Endothelial cell (in vitro differentiated cells): Measurements from ENCODE around the gene PCSK6. TPM values are rescaled to one million over a fixed set of nuclear protein-coding genes. Genes with fewer than 3 reads are reported as not detected.

Experiments
- DNase-seq: peaks from one replicate; pipeline ENCODE4 v3.0.0; 2021; ENCODE audit warnings: low spot score
- H3K27ac Mint-ChIP-seq: one replicate; pipeline ENCODE4 v1.8.0; 2021; ENCODE audit warnings: mixed read lengths, inconsistent platforms; ENCODE audit not compliant: unreplicated experiment
- H3K27me3 Mint-ChIP-seq: one replicate; pipeline ENCODE4 v1.8.0; 2021; ENCODE audit warnings: mild to moderate bottlenecking, moderate library complexity, mixed read lengths, inconsistent platforms; ENCODE audit not compliant: unreplicated experiment
- H3K36me3 Mint-ChIP-seq: one replicate; pipeline ENCODE4 v1.8.0; 2021; ENCODE audit warnings: mild to moderate bottlenecking, low read depth, mixed read lengths, inconsistent platforms; ENCODE audit not compliant: unreplicated experiment
- H3K4me1 Mint-ChIP-seq: one replicate; pipeline ENCODE4 v1.8.0; 2021; ENCODE audit warnings: mild to moderate bottlenecking, mixed read lengths, inconsistent platforms; ENCODE audit not compliant: unreplicated experiment
- H3K4me3 Mint-ChIP-seq: one replicate; pipeline ENCODE4 v1.8.0; 2021; ENCODE audit warnings: mild to moderate bottlenecking, mixed read lengths, inconsistent platforms; ENCODE audit not compliant: unreplicated experiment
- H3K9me3 Mint-ChIP-seq: one replicate; pipeline ENCODE4 v1.8.0; 2021; ENCODE audit warnings: mixed read lengths, inconsistent platforms; ENCODE audit not compliant: unreplicated experiment
- total RNA-seq: library from RNA; stranded (reverse); fragmentation: NEBNext Ultra II Directional; extraction: Animal tissue kit (Norgen Biotek cat#: 25700); gene quantifications from one replicate; pipeline ENCODE4 v1.2.1, GENCODE V29; 2021; ENCODE audit not compliant: unreplicated experiment
- TF ChIP-seq, protein P1 (sequence below): fragments of 200-600 bp; sonication (generic); IDR thresholded peaks from one replicate; pipeline ENCODE4 v1.5.0; 2021; ENCODE audit warnings: antibody characterized with exemption; ENCODE audit not compliant: unreplicated experiment

Gene PCSK6
- total RNA-seq, 1 donor from 2014 or later = 0.13 TPM

DNA sequence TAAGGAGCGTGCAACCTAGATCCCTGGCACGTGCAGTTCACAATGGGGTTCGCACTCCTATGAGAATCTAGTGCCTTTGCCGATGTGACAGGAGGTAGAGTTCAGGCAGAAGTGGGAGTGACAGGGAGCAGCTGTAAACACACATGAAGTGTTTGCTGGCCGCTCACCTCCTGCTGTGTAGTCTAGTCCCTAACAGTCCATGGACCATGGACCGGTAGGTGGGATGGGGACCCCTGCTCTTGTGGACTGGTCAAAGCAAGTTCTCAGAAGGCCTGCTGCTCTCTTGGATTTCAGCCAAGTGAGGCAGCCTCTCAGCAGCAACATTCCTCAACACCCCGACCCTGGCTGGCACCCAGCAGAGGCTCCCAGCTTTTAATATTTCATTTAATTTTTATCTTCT, 136.3 kb downstream of the PCSK6 start:
- Mint-ChIP-seq H3K27me3 (peaks cover 2% of the 10 kb centered on the region), H3K9me3 (no peaks in the 10 kb centered on the region)
- DNase-seq = no peak

DNA sequence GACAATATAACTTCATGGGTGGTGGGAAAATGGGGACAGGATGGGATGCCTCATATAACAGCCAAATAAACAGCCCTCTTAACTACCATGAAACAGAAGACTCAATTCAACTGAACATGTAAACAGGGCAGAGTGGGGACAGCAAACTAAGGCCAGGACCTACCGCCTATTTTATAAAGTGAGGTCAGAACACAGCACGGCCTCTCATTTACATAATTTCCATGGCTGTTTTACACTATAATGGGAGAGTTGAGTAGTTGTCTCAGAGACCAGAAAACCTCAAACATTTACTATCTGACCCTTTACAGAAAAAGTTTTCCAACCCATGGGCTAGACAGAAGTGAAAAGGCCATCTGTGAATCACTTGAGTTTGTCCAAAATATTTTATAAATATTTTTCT, 137.8 kb downstream of the PCSK6 start:
- no peak for DNase-seq
- no peak overlapping the region for H3K4me3 Mint-ChIP-seq
- H3K27ac Mint-ChIP-seq = no peak overlapping the region
- H3K4me1 Mint-ChIP-seq = peaks cover 13% of the 10 kb centered on the region
- H3K9me3 Mint-ChIP-seq = no peaks in the 10 kb centered on the region
- TF ChIP-seq, protein P1, sequence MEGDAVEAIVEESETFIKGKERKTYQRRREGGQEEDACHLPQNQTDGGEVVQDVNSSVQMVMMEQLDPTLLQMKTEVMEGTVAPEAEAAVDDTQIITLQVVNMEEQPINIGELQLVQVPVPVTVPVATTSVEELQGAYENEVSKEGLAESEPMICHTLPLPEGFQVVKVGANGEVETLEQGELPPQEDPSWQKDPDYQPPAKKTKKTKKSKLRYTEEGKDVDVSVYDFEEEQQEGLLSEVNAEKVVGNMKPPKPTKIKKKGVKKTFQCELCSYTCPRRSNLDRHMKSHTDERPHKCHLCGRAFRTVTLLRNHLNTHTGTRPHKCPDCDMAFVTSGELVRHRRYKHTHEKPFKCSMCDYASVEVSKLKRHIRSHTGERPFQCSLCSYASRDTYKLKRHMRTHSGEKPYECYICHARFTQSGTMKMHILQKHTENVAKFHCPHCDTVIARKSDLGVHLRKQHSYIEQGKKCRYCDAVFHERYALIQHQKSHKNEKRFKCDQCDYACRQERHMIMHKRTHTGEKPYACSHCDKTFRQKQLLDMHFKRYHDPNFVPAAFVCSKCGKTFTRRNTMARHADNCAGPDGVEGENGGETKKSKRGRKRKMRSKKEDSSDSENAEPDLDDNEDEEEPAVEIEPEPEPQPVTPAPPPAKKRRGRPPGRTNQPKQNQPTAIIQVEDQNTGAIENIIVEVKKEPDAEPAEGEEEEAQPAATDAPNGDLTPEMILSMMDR = no peak
- peaks cover 2% of the 10 kb centered on the region for H3K27me3 Mint-ChIP-seq
- H3K36me3 Mint-ChIP-seq = no peaks in the 10 kb centered on the region

More for the DNA sequence above, 136.3 kb downstream of the PCSK6 start:
- no peak overlapping the region for H3K27ac Mint-ChIP-seq
- TF ChIP-seq, protein P1 = no peak
- no peaks in the 10 kb centered on the region for H3K36me3 Mint-ChIP-seq
- no peak overlapping the region for H3K4me3 Mint-ChIP-seq
- peaks cover 10% of the 10 kb centered on the region for H3K4me1 Mint-ChIP-seq

DNA sequence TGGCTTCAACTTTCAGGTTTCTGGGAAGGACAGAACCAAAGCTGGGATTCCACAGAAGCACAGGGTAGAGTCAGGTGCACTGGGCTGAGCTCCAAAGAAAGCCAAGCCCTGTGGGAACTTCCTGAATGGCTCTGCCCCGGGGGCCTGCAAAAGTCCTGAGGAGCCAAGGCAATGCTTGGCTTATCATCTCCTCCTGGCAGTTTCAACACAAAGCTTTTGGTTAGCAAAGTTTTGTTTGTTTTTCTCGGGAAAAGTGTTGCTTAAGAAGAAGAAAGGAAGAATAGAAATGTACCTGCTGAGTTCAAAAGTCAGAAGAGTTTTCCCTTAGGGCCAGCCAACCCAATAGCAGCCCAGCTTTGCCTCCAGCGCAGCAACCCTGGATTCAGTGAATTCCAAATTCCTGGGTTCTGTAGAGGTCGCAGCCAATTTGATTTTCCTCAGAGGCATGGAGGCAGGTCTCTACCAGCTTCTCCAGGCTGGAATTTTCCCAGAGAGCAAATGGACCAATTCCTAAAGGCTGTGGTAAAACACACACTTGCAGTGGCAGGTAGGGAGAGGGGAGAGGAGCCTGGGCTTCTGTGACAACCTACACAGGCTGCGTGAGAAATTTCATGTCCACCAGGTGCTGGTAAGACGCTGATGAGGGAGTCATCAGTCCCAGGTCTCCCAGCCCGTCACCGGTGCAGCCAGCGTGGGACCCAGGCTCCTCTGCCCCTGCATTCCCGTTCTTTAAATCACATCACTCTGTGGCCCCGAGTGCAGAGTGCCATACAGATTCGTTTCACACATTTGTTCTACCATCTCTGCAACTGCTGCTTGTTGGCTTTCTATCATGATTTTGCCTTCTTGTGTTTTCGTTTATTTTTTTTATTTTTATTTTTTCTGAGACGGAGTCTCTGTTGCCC, 140.2 kb downstream of the PCSK6 start:
- no peaks in the 10 kb centered on the region for H3K36me3 Mint-ChIP-seq
- no peaks in the 10 kb centered on the region for H3K27me3 Mint-ChIP-seq
- TF ChIP-seq, protein P1 = no peak
- DNase-seq = no peak
- no peak overlapping the region for H3K4me3 Mint-ChIP-seq
- H3K4me1 Mint-ChIP-seq = peaks cover 13% of the 10 kb centered on the region
- no peaks in the 10 kb centered on the region for H3K9me3 Mint-ChIP-seq
- H3K27ac Mint-ChIP-seq = no peak overlapping the region

DNA sequence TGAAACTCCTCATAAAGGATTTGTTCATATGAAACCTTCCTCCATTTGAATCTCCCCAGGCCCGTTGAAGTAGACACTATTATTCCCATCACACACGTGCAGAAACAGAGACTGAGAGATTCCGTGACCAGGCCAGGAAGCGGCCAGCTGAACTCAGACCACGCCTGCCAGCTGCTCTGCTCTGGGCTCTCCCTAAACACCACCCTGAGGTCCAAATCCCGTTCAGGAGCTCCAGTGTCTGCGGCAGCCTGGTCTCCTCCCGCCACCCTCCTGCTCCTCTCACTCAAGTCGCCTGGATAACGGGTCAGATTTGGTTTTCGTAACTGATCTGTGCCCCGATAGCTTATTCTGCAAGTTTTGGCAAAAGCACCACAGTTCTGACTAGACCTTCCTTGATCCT, 140.9 kb downstream of the PCSK6 start:
- TF ChIP-seq, protein P1 = no peak
- Mint-ChIP-seq H3K27ac (no peak overlapping the region), H3K36me3 (no peaks in the 10 kb centered on the region), H3K9me3 (no peaks in the 10 kb centered on the region), H3K27me3 (no peaks in the 10 kb centered on the region), H3K4me3 (no peak overlapping the region), H3K4me1 (peaks cover 13% of the 10 kb centered on the region)
- DNase-seq = no peak

DNA sequence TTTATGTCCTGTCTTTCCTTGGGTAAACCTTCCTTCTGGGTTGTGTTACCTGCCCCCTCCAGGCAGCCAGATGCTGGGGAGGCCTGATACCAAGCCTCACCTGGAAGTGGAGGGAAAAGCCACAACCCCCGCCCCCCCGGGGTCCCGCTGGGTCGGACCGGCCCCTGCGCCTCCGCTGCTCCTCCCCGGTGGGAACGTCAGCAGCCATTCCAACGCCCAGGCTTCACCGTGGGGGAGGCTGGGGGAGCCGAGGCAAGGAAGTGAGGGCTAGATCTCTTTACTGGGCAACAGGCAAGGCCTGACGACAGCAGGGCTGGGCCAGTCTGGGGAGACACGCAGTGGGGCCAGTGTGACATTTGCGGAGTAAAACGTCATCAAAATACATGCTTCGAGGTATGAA, 141.5 kb downstream of the PCSK6 start:
- TF ChIP-seq, protein P1 = no peak
- Mint-ChIP-seq H3K4me1 (peaks cover 13% of the 10 kb centered on the region), H3K9me3 (no peaks in the 10 kb centered on the region), H3K4me3 (no peak overlapping the region), H3K27me3 (no peaks in the 10 kb centered on the region), H3K27ac (no peak overlapping the region), H3K36me3 (no peaks in the 10 kb centered on the region)
- DNase-seq = no peak
